HPDE6-E6E7 (cell line): Measurements from ENCODE around the gene MTMR3.

Source experiments
- DNase-seq: peaks from one replicate; pipeline ENCODE4 v3.0.0; 2011; ENCODE audit warnings: missing footprints; ENCODE audit errors: extremely low spot score

MTMR3 gene

DNA sequence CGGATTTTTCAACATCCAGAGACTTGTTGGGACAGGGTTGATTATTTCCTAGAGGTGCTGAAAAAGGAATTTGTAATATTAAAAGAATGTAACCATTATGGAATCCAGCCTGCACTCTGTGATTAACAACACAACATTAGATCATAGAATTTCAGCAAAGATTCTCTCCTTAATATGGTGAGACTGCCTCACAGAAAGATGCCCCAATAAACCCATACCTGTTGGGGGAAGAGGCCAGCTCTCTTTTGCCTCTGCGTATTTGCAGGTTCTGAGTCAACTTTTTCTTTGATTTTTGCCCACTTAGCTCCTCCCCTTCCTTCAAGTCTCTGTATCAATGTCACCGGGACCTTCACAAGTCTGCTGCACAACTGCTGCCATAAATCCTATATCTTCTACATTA lies 12.4 kb upstream of the MTMR3 start:
- no peak for DNase-seq

DNA sequence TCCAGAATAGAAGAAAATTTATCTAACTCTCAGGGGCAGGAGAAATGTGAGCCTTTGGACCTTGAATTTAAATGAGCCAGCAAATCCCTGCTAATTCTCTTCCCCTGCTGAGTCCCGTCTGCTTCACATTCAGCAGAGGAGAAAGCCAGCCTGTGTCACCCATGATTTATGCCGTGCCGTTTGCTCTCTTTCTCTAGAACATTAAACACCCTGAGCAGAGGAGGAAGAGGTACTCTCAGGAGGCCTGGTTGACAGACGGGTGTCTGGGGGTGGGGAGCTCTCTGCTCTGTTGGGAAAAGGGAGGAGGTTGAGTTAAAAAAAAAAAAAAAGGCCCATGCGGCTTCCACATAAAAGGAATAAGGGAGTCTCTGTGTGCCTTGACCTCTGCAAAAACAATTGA lies 11.3 kb upstream of the MTMR3 start:
- DNase-seq, result no peak

- no peak for DNase-seq
These were observed 10.7 kb upstream of the MTMR3 start for GRCh38 chr22:29872144-29872893.

- DNase-seq, result no peak
These were observed 10.0 kb upstream of the MTMR3 start for GRCh38 chr22:29872989-29873388.

GRCh38 chr22:29873943-29874342 lies 9.0 kb upstream of the MTMR3 start:
- DNase-seq, result no peak

GRCh38 chr22:29877620-29878019 lies 5.4 kb upstream of the MTMR3 start:
- DNase-seq, result no peak

DNA sequence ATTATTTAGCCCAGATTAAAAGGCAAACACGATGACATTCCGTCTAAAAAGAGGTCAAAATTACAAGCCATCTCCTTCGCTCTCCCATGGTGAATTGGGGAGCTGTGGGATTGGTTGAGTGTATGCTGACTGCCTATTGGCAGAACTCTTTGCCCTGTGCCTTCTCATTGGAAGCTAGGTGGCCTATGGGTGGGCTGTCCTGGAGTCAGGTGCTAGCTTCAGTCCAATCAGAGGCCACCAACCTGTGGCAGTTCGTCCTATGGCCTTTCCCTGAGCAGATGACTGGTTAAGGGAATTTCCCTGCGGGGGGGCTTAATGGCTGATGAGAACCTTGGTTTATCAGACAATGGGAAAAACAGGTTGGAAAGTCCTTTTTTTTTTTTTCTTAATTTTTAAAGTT lies 3.2 kb upstream of the MTMR3 start:
- DNase-seq, result no peak

- no peak for DNase-seq
These were observed 294 bp upstream of the MTMR3 start for GRCh38 chr22:29882716-29883044.

- no peak for DNase-seq
These were observed 762 bp downstream of the MTMR3 start for GRCh38 chr22:29883775-29884097.

GRCh38 chr22:29885610-29886009 lies 2.6 kb downstream of the MTMR3 start:
- no peak for DNase-seq

DNA sequence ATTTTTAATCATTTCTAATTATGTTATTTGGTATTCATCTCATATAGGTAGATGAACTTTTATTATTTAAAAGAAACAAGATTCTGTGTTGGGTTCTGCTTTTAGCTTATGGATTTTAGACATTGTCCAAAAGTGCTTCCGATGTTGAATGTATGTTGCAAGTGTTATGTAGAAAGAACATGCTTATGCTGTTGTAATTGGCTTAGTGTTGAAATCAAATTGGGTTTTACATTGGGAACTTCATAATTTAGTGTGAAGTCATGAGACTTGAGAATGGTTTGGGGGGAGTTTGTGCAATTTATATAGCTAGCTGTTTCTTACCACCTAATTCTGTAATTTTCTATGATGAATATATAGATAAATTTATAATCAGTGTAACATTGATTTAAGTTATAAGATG lies 3.6 kb downstream of the MTMR3 start:
- no peak for DNase-seq

GRCh38 chr22:29887358-29887757 lies 4.4 kb downstream of the MTMR3 start:
- no peak for DNase-seq

DNA sequence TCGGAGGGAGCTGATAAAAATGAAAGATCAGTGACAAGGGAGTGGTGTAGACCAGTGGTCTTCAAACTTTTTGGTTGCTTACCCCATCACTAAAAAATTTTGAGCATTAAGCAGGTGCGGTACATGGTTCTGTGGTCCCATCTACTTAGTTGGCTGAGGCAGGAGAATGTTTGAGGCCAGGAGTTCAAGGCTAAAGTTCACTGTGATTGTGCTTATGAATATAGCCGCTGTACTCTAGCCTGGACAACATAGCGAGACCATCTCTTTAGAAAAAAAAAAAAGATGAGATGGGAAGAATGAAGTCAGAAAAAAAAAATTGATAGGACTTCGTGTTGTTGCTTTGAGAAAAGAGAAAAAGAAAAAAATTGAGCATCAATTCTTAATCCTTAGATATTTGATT lies 7.8 kb downstream of the MTMR3 start:
- DNase-seq, result no peak

- DNase-seq, result no peak
These were observed 9.6 kb downstream of the MTMR3 start for GRCh38 chr22:29892315-29893156.

DNA sequence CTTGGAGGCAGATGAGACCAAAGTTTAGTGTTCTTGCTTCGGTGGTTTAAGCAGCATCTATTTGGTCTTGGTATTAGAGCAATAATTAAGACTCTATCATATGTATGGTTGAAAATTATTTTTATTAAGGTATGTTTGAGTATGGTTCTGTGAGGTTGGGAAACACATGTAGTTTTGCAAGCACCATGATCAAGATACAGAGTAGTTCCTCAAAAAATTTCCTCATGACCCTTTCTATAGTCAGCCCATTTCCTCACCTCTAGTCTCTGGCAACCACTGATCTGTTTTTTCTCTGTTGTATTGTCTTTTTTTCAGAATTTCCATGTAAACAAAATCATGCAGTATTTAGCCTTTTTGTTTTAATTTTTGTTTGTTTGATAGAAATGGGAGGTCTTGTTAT lies 18.4 kb downstream of the MTMR3 start:
- no peak for DNase-seq

- no peak for DNase-seq
These were observed 20.4 kb downstream of the MTMR3 start for GRCh38 chr22:29903371-29903770.

DNA sequence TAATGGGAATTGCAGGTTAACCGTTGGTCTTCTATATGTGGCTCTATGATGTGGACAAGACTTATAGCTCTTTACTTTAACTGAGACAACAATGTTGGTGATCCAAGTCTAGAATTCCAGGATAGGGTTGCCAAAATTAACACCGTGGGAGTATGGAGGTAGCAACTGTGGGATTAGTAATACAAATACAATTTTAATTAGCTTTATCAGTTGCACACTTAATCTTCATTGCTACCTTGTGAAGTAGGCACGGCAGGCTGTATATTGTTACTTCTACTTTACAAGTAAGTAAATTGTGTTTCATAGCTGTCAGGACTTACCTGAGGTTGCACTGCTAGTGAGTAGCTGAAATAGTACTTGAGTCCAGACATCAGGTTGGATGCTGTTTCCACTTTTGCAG lies 21.0 kb downstream of the MTMR3 start:
- DNase-seq, result no peak

DNA sequence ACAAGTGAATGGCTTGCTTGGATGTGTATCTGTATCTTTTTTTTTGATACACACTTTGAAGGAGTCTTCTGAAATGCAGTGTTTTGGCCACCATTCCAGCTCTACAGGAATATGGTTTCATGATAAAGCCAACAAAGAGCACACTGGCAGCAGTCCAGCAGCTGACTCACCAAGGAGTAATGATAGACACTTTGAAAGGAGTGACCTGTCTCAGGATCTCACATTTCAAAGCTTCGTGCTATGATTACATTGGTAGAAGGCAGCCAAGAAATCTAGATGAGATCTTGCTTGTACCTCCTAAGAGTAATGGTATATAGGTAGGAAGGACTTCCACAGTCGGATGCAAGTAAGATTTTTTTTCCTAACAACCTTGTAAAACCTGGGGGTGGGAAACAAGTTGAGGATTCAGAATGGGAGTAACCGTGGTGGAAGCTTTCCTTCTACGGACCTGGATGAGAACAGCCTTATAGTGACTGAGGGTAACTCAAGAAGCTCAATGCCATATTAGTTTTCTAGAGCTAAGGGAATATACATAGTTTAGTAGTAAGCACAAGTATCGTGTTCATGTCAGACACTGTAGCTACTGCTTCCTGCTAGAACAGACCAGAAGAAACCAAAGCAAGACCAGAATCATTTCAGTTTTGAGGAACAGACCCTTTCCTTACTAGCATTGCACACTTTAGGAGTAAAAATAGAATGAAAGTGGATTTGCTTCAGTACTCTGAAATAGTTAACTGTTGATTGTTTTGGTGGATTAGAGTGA lies 25.0 kb downstream of the MTMR3 start:
- peak; percentile 82 for DNase-seq

DNA sequence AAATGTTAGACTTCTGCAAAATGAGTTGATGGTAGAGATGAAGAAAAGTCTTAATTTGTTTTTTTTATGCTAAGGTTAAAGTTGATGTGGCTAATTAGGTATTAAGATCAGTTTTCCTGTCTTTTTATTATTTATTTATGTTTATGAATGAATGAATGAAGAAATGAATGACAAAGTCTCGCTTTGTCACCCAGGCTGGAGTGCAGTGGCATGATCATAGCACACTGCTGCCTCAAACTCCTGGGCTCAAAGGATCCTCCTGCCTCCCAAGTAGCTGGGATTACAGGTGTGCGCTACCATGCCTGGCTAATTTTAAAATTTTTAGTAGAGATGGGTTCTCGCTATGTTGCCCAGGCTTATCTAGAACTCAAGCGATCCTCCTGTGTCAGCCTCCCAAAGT lies 29.2 kb downstream of the MTMR3 start:
- DNase-seq, result no peak

DNA sequence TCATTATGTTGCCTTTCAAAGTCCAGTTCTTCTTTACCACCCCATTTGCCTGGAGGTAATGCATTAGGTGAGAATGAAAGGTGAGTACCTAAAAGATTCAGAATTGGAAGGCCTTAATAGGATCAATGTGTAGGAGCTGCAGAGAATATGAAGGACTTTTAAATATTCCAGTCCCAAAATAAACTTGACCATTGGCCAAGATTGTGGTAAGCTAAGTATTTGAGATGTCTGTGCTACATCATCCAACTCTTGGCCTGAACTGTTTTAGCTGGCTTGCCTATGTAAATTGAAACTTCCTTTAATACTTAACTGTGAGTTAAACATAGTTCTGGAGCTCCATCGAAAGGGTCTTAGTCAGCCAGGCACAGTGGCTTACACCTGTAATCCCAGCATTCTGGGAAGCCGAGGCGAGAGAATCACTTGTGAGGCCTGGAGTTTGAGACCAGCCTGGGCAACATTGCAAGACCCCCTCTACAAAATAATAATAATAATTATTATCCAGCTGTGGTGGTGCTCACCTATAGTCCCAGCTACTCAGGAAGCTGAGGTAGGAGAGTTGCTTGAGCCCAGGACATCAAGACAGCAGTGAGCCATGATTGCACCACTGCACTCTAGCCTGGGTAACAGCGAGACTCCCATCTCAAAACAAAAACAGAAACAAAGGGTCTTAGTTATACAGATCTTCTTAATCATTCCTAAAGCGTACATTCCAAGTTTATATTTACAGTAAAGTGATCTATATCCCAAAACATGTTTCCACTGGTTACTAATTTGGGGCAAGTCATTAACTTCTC lies 29.8 kb downstream of the MTMR3 start:
- DNase-seq, result no peak

DNA sequence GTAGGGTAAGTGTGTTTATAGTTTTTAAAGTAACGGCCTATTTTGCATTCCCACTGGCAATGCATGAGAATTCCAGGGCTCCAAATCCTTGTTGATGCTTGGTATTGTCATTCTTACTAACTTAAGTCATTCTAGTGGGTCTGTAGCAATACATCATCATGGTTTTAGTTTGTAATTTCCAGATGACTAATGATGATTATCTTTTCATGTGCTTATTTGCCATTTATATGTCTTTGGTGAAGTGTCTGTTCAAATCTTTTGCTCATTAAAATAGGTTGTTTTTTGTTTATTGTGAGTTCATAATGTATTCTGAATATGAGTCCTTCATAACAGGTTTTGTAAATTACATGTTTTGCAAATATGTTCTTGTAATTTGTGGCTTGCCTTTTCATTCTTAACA lies 31.2 kb downstream of the MTMR3 start:
- DNase-seq, result peak; percentile 19

GRCh38 chr22:29914991-29915533 lies 32.1 kb downstream of the MTMR3 start:
- no peak for DNase-seq
